SU-DHL-6 (cell line): ENCODE data around the gene FABP6.

Experiments
- H2AFZ ChIP-seq: fragments of 200-600 bp; sonication (generic); 2 replicates; pipeline ENCODE4 v1.6.1; 2014; ENCODE audit warnings: low read depth, mild to moderate bottlenecking, moderate library complexity, mixed read lengths, antibody characterized with exemption, low read length; ENCODE audit not compliant: severe bottlenecking
- H3F3A ChIP-seq: fragments of 200-600 bp; shearing (Covaris generic); 2 replicates; pipeline ENCODE4 v1.6.0; 2016; ENCODE audit warnings: antibody characterized with exemption, mild to moderate bottlenecking; ENCODE audit not compliant: insufficient read depth
- H3K27ac ChIP-seq: fragments of 200-600 bp; sonication (generic); 2 replicates; pipeline ENCODE4 v1.5.1; 2016; ENCODE audit warnings: low read depth, mild to moderate bottlenecking, low read length, moderate library complexity, mixed read lengths
- H3K27me3 ChIP-seq: fragments of 200-600 bp; sonication (generic), shearing (Covaris generic); 2 replicates; pipeline ENCODE4 v1.6.0; 2014; ENCODE audit warnings: mild to moderate bottlenecking, low read length
- H3K36me3 ChIP-seq: fragments of 200-600 bp; sonication (generic); 2 replicates; pipeline ENCODE4 v1.6.1; 2014; ENCODE audit warnings: mild to moderate bottlenecking, low read length, mixed read lengths
- H3K4me2 ChIP-seq: fragments of 300-600, 200-600 bp; shearing (Covaris generic), sonication (generic); 2 replicates; pipeline ENCODE4 v1.6.0; 2014; ENCODE audit warnings: low read length, low read depth, mild to moderate bottlenecking; ENCODE audit not compliant: poor library complexity, severe bottlenecking
- H3K4me3 ChIP-seq: fragments of 200-600 bp; sonication (generic); 2 replicates; pipeline ENCODE4 v1.5.1; 2014; ENCODE audit warnings: antibody characterized with exemption, low read length, mild to moderate bottlenecking, mixed read lengths; ENCODE audit not compliant: insufficient read depth, poor library complexity, severe bottlenecking
- H3K79me2 ChIP-seq: fragments of 200-600 bp; sonication (generic); 2 replicates; pipeline ENCODE4 v1.6.1; 2014; ENCODE audit warnings: mild to moderate bottlenecking, low read length, moderate library complexity; ENCODE audit not compliant: insufficient read depth
- H3K9ac ChIP-seq: fragments of 200-600 bp; sonication (generic); 2 replicates; pipeline ENCODE4 v1.7.0; 2014; ENCODE audit warnings: mild to moderate bottlenecking, low read length
- H3K9me2 ChIP-seq: fragments of 200-600 bp; sonication (generic); replicated peaks from 2 replicates; pipeline ENCODE4 v1.6.1; 2014; ENCODE audit warnings: low read length; ENCODE audit not compliant: insufficient read depth
- H3K9me3 ChIP-seq: fragments of 200-600 bp; sonication (generic); 2 replicates; pipeline ENCODE4 v1.6.1; 2014; ENCODE audit warnings: low read length, mixed read lengths; ENCODE audit not compliant: insufficient read depth
- H4K20me1 ChIP-seq: fragments of 200-600 bp; sonication (generic); 2 replicates; pipeline ENCODE4 v1.6.1; 2014; ENCODE audit warnings: low read depth, mild to moderate bottlenecking, antibody characterized with exemption, low read length, moderate library complexity, mixed read lengths
- CTCF ChIP-seq: fragments of 200-600 bp; sonication (generic); IDR thresholded peaks from one replicate; pipeline ENCODE4 v1.5.1; 2017; ENCODE audit warnings: antibody characterized with exemption, mild to moderate bottlenecking, low read length, moderate library complexity; ENCODE audit not compliant: insufficient read depth, poor library complexity, severe bottlenecking
- EZH2phosphoT487 ChIP-seq: fragments of 200-600 bp; sonication (generic), shearing (Covaris generic); conservative IDR thresholded peaks from 2 replicates; pipeline ENCODE4 v1.6.1; 2018; ENCODE audit warnings: mild to moderate bottlenecking, antibody characterized with exemption, low read length, moderate library complexity, mixed read lengths

The FABP6 gene

GRCh38 chr5:160213537-160213936 lies 15.8 kb upstream of the FABP6 start:
- Histone ChIP-seq H3F3A (no peaks in the 10 kb centered on the region), H3K9ac (no peak overlapping the region), H4K20me1 (no peaks in the 10 kb centered on the region), H3K27ac (no peak overlapping the region), H3K9me3 (no peaks in the 10 kb centered on the region), H3K4me2 (peak overlapping the region; percentile 51), H2AFZ (peak overlapping the region; percentile 62), H3K27me3 (no peaks in the 10 kb centered on the region), H3K4me3 (peak overlapping the region; percentile 30), H3K79me2 (no peaks in the 10 kb centered on the region), H3K36me3 (no peaks in the 10 kb centered on the region), H3K9me2 (no peaks in the 10 kb centered on the region)
- TF ChIP-seq CTCF (no peak), EZH2phosphoT487 (no peak)

GRCh38 chr5:160219356-160219755 lies 9.9 kb upstream of the FABP6 start:
- H4K20me1 ChIP-seq: no peaks in the 10 kb centered on the region
- H3K4me3 ChIP-seq: no peak overlapping the region
- no peaks in the 10 kb centered on the region for H3K9me3 ChIP-seq
- no peak overlapping the region for H3K27ac ChIP-seq
- no peak overlapping the region for H3K4me2 ChIP-seq
- H2AFZ ChIP-seq: no peak overlapping the region
- no peaks in the 10 kb centered on the region for H3F3A ChIP-seq
- no peaks in the 10 kb centered on the region for H3K9me2 ChIP-seq
- H3K9ac ChIP-seq: no peak overlapping the region
- H3K79me2 ChIP-seq: no peaks in the 10 kb centered on the region
- H3K36me3 ChIP-seq: no peaks in the 10 kb centered on the region
- no peaks in the 10 kb centered on the region for H3K27me3 ChIP-seq
- no peak for TF ChIP-seq CTCF
- no peak for TF ChIP-seq EZH2phosphoT487

GRCh38 chr5:160221082-160221481 lies 8.2 kb upstream of the FABP6 start:
- Histone ChIP-seq H3K4me2 (no peak overlapping the region), H3K9me2 (no peaks in the 10 kb centered on the region), H3K36me3 (no peaks in the 10 kb centered on the region), H3K27me3 (no peaks in the 10 kb centered on the region), H3K9ac (no peak overlapping the region), H3K4me3 (no peak overlapping the region), H3K79me2 (no peaks in the 10 kb centered on the region), H3F3A (no peaks in the 10 kb centered on the region), H2AFZ (no peak overlapping the region), H4K20me1 (no peaks in the 10 kb centered on the region), H3K9me3 (no peaks in the 10 kb centered on the region), H3K27ac (no peak overlapping the region)
- TF ChIP-seq EZH2phosphoT487 (no peak), CTCF (no peak)
